Stimulated activated CD8-positive, alpha-beta memory T cell treated with anti-CD3 and anti-CD28 coated beads, Interleukin-2, amount 100 ng/mL, for 48 hours (primary cell): ENCODE data around the gene HDDC3.

ENCODE experiments used
- DNase-seq, 2 donors: peaks; one replicate each; pipeline ENCODE4 v3.0.0-alpha.2; 2020; ENCODE audit warnings: low read depth in 2 of 2

HDDC3 gene

GRCh38 chr15:90931828-90932659 is at the start of gene HDDC3:
Gene HDDC3, minus strand, starts transcription at chr15:90932549. Its CDS starts 9 bp downstream, at chr15:90932540.
- peak; percentile 92 to 94 for DNase-seq

DNA sequence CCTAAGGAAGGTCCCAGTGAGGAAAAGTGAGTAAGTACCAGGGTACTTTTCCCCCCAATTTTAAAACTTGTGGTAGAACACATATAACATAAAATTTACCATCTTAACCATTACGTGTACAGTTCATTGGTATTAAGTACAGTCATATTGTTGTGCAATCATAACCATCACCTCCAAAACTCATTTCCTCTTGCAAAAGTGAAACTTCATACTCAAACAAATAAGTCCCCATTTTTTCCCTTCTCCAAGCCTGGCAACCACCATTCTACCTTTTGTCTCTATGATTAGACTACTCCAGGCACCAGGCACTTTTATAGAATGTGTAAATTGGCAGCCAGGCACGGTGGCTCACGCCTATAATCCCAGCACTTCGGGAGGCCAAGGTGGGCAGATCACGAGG is 49.8 kb upstream of the HDDC3 start:
- no peak for DNase-seq

DNA sequence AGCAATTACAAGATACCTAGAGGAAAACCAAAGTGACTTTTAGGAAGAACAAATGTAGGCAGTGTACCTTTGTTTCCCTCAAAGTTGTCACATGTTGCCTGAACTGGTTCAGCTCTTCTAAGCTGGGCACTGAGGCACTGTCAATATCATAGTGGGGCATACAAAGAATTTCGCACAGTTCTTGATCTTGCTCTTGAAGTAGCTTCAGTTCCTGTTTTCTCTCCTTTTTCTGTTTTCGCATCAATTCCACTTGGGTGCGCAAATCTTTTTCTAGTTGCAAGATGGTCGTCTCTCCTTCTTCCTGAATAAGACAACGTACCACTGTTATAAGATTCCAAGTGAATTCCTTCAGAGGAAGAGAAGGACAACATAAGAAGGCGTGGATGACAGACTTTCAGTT is 49.3 kb upstream of the HDDC3 start:
- DNase-seq: no peak

GRCh38 chr15:90979582-90979981 is 47.2 kb upstream of the HDDC3 start:
- no peak for DNase-seq

GRCh38 chr15:90974216-90974615 is 41.9 kb upstream of the HDDC3 start:
- DNase-seq: no peak

DNA sequence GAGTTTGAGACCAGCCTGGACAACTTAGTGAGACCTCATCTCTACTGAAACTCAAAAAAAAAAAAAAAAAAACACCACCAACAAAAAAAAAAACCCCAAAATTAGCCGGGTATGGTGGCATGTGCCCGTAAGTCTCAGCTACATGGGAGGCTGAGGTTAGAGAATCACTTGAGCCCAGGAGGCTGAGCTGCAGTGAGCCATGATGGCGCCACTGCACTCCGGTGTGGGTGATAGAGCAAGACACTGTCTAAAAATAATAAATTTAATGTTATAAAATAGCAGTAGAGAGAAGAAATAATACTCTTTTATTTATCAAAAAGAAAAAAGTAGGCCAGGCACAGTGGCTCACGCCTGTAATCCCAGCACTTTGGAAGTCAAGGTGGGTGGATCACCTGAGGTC is 39.8 kb upstream of the HDDC3 start:
- no peak for DNase-seq

DNA sequence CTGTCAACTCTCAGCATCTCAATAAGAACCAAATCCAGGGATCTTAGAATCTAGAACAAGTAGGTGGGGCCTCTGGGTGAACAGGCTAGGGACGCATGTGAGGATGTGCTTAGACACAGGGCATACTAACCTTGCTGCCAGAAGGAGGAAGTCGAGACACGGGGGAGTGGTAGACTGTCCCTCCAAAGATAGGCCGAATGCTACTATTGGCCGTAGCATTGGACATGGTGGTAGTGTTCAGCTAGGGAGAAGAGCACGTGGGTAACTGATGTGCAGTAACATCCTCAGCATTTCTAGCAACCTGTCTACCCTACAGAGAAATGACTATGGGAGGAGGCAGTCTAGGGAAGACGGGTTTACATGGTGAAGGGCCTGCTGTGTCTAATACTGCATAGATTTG is 37.9 kb upstream of the HDDC3 start:
- no peak for DNase-seq

DNA sequence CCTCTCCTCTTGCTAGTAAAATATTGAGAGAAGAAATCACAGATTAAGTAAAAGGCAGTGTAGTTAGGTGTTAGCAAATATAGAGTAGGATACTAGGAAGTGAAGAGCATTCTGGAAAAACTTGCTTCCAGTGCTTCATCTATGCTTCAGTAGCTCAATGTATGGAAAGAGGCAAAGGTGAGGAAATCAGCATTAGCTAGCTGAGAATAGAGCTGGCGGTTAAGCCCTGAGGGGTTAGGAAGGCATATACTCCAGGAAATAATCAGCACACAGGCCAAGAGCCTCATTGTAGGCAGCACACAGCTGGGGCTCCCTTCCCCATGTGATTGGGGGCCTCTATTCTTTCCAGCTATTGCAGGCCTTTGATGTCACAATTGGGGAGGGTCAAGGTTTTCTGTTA is 36.1 kb upstream of the HDDC3 start:
- DNase-seq: no peak

DNA sequence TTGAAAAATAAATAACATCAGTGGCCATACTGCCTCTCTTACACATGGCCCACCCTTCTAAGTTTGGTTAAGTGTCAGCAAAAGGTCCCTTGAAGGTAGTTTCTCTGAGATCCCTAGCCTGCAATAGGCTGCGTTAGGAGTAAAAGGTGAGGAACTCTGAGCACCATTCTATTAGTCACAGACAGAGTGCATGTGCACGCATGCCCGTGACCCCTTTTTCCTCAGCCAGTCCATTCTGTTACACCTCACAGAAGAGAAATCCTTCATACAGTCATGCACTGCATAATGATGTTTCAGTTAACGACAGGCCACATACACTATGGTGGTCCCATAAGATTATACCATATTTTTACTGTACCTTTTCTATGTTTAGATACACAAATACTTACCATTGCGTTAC is 34.9 kb upstream of the HDDC3 start:
- DNase-seq: no peak

DNA sequence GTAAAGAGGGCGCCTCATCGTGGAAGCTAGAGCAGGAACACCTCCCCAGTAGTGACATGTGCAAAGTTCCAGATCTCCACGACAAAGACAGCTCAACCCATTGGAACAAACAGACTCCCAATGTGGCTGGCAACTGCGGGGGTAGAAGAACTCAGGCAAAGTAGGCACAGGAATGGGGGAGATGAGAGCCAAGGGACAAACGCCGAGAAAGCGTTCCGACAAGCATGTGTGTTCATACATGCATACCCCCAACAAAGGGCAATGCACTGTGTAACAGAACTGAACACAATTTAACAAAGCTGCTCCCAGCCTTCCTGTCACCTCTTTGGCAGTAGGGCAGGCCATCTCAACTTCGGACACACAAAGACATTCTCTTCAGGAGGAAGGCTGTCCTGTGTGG is 33.9 kb upstream of the HDDC3 start:
- no peak for DNase-seq

- DNase-seq: no peak
These were observed 29.7 kb upstream of the HDDC3 start for GRCh38 chr15:90962021-90962420.

DNA sequence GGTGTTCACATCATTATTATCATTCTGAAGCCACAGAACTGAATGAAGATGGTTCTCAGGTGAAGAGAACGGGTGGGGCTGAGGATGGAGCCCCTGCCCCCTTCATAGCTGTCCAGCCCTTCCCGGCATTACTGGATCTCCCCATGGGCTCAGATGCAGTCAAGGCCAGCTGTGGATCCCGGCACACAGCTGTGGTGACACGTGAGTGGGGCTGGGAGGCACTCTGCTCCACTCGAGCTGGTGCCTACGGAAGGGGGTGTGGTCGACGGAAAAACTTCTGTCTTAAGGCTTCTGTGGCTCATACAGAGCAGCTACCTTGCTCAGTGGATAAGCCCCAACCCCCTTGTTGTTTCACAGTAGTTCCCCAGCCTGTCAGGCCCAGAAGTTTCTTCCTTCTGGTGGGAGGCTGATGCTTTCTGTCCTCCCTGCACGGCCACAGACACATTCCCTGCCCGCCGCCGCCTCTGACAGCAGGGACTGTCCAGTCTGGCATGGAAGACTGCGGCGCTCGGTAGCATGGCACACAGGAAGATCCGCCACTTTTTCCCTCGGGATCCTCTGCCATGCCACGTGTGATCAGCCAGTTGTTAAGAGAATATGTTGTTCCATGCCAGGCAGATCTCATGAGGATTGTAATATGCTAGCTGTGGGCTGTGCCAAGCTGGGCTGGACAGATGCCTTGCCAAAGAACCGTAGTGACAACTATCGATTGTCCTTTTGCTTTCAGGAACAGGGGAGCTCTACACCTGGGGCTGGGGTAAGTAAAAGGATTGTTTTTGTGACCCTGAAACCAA is 28.1 kb upstream of the HDDC3 start:
- no peak for DNase-seq

DNA sequence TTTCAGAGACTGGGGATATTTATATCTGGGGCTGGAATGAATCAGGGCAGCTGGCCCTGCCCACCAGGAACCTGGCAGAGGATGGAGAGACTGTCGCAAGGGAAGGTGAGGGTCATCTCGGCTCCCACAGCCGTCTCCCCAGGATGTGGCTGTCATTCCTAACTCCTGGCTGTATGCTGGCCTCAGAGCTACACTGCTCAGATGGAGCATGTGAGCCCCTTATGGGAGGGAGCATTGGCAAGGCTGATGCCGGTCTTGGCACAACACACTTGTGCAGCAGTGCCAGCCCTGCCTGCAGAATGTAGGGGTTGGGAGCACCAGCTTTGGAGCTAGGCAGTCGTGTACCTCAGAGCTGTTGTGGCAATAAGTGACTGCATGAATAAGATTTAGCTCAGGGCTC is 27.5 kb upstream of the HDDC3 start:
- no peak for DNase-seq

DNA sequence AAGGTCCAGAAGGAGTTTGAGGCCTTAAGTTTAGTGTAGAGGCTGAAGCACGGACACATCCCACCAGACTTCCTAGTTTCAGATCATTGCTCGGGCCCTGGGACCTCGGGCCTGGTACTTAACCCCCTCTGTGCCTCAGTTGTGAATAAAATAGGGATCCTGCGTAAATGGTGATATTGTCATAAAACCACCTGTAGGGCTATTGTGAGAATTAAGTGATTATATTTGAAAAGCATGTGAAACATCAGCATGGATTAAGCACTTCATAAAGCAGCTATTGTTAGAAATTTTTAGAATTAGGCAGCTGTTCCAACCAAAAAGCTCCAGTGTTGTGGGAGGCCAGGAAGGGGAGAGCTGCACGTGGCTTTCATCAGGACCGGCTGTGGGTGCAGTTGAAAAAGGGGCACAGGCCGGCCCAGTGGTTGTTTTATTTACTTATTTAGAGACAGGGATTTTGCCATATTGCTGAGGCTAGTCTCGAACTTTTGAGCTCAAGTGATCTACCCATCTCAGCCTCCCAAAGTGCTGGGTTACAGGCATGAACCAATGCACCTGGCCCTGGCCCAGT is 26.8 kb upstream of the HDDC3 start:
- DNase-seq: no peak

DNA sequence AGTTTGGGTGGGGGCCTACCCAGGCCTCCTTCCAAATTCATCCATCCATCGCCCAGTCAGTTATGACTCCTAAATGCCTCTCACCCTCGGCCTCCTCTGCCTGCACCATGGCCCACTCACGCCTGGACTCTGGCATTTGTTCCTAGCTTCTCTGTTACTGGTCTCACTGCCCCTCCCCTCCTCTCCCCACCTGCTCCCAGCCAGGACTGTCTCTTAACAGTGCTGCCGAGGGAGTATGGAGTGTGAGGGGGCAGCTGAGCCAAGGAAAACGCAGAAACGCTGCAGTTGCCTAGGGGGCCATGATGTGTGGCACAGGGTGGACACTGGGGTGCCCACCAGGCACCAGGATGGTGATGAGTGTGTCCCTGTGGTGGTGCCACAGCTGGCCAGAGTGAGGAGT is 25.4 kb upstream of the HDDC3 start:
- no peak for DNase-seq

- no peak for DNase-seq
These were observed 24.9 kb upstream of the HDDC3 start for GRCh38 chr15:90957031-90957790.

DNA sequence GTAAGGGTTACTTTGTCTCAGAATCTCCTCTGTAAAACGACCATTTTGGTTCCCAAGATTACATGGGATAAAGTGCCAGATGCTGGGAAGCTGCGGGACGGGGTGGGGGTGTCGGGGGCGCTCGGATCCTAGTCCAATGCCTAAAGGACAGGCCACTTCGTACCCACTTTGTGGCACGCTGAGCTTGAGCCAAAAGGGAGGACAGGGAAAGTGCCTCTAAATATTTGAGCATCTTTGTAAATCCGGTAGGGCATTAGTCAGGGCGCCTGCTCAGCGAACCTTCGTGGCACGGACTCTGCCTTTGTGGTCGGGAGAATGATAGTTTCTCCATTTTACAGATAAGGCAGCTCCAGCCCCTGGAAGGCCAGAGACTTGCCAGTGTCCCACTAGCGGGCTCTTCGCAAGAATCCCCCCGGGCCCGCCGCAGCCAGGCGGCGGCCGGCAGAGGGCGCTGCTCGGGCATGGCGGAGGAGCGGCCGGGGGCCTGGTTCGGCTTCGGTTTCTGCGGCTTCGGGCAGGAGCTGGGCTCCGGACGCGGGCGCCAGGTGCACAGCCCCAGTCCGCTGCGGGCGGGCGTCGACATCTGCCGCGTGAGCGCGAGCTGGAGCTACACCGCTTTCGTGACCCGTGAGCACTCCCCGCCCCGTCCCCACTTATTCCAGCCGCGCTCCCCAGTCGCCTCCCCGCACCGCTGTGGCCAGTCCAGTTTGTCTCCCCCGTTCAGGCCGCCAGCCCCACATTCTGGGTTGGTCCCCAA is 24.1 kb upstream of the HDDC3 start:
- DNase-seq: peak; percentile 52 to 67

DNA sequence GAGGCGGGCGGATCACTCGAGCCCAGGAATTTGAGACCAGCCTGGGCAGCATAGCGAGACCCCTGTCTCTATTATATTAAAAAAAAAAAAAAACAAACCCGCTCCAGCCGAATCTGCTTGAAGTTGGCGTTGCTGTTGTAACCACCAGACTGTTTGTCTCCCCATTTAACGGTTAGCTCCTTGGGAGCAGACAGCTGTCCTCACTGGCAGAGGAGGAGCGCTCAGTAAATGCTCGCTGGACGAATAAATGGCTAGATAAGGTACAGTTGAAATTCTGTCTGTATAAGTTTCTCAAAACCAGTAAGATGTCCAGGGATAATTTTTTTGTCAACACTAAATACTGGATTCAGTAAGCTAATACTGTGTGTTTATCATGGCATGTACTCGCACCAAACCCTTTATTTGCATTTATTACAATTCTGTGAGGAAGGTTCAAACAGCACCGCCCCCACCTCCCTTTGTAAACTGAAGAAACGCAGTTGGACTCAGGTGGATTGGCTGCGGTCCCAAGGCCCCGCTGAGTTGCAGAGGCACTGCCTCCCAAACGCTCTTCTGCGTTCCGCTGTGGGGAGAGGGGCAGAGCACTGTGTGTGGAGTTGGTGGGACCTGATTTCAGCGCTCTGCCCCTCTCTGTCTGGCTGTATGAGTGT is 23.4 kb upstream of the HDDC3 start:
- DNase-seq: no peak

DNA sequence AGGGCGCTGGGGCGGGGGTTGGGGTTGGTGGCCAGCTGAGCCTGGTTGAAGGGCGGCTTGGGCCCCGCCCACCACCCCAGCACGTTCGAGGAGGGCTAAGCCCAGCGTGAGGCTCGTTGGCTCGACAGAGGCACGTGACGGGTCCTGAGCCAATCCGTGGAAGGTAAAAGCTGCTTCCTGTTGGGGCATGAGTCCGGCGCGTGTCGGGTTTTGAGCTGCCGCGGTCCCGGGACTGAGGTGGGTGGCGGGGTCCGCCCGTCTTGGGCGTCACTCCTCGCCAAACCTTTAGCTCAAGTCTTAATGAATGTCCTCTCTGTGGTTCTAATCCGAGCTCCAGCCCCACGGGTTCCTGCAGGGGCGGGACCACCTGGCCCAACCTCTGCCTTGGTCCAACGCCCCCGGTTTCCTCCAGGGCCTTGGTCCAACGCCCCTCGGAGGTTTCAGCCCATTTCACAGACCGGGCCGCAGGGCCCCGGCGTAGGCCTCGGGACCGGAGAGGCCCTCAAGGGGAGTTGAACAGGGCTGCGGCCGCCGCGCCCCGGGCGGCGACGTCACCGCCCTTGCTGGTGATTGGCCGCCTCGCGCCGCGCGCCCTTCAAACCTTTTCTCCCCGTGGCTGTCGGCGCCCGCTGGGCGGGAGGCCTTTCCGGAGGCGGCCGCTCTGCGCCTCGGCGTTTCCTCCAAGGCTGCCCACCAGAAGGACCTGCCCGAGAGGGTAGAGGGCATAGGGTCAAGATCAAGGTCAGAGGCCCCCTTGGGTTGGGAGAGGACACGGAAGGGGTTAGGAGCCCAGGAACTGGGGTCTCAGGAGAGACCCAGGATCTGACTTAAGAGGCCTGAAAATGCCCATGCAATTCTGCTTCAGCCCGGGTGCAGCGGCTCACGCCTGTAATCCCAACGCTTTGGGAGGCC is 22.6 kb upstream of the HDDC3 start, which contains the start of gene RCCD1:
TSS of gene RCCD1 (plus strand) at position 173 of the 912 bp plus-strand sequence. CDS start 1,851 bp downstream, outside the sequence.
- peak; percentile 86 to 89 for DNase-seq
